Right ventricle myocardium inferior (tissue), 1 donor: Measurements from ENCODE around the gene DNM1. TPM values are rescaled to one million over a fixed set of nuclear protein-coding genes. Genes with fewer than 3 reads are reported as not detected.

Experiments
- ATAC-seq: fragments of 200-7000 bp; cut with Tn5 transposase; one replicate; pipeline ENCODE4 v1.9.1; 2020; ENCODE audit warnings: mild to moderate bottlenecking, moderate library complexity
- DNase-seq: peaks from one replicate; pipeline ENCODE4 v3.0.0; 2021; ENCODE audit errors: missing footprints
- intact Hi-C: fragments of 100-400 bp; cut with DNase I; formaldehyde crosslinking; loops from one replicate; pipeline ENCODE4 v1.11.0; 2022
- microRNA-seq: library from miRNA; unstranded; fragments of <30 nt; microRNA quantifications from one replicate; pipeline ENCODE4 v1.2.0, GENCODE V29; 2020
- total RNA-seq: library from RNA; stranded (reverse); fragmentation: NEBNext Ultra II Directional; extraction: Animal tissue kit (Norgen Biotek cat#: 25700); gene quantifications from one replicate; pipeline ENCODE4 v1.2.1, GENCODE V29; 2021
- donor health status: DM: no; HTN: yes; CAD: no; lungs with severe emphysema.

DNM1 gene
- total RNA-seq, 1 donor from 2014 or later, result 6.1 TPM

DNA sequence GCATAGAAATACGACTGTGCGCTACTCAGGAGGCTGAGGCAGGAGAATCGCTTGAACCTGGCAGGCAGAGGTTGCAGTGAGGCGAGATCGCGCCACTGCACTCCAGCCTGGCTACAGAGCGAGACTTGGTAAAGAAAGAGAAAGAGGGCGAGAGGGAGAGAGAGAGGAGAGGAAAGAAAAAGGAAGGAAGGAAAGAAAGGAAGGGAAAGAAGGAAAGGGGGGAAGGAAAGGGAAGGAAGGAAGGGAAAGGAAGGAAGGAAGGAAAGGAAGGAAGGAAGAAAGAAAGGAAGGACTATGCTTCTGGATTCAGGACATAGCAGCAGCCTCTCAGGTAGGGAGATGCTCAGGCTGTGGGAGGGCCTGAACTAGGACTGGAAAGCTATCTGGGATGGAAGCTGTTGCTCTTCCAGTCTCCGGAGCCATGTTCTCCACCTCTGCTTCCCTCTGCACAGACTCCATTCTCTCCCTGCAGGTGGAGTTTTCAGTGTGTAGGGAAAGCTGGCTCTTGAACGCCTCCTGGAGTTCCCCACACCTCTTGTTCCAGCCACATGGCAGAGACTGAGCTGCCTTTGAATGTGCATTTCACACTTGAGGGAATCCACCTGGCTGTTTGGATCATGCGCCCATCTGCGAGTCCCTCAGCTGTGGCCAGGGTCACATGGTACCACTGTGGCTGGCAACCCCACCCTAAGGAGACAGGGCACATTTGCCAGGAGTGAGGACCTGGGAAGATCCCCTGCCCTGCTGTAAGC, 82.0 kb downstream of the DNM1 start:
- intact Hi-C loops, result no loop called here
- ATAC-seq (no peak), DNase-seq (no peak)

- ATAC-seq, result peak; percentile 71
- intact Hi-C loops, result no loop called here
- no peak for DNase-seq
These were observed 83.3 kb downstream of the DNM1 start for GRCh38 chr9:128286440-128286839.

GRCh38 chr9:128288273-128289004, 85.3 kb downstream of the DNM1 start:
- intact Hi-C loops, result no loop called here
- no peak for DNase-seq
- no peak for ATAC-seq

DNA sequence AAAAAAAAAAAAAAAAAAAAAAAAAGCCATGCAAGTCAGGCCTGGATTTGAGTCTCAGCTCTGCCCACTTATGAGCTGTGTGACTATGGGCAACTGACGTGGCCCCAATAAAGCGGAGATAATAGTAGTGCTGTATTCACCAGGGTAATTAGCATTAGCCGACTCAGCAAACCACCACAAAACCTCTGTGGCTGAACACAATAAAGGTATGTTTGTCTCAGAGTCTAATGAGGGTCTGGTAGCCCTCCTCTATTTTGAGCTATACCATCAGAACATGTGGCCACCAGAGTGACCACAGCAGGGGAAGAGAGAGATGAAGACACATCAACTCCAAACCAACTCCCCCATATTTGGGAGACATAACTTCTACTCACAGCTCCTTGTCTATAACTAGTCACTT, 88.8 kb downstream of the DNM1 start:
- DNase-seq (no peak), ATAC-seq (no peak)
- intact Hi-C loops, result no loop called here

DNA sequence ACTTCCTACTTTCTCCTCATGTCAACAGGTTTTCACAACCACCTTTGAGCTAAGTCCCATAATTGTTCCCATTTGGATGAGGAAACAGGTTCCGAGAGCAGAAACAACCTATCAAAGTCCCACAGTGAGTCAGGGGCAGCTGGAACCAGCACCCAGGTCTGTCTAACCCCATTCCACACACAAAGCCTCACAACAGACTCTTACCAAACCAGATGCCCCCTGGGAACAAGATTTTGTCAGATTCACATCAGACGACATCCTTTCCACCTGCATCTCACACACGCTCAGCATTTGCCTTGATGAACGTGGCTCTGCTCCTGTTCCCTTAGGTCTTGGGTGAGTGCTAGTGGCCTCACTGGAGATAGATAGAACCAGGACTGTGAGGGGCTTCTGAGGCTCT, 89.9 kb downstream of the DNM1 start:
- intact Hi-C loops, result no loop called here
- ATAC-seq (no peak), DNase-seq (no peak)

DNA sequence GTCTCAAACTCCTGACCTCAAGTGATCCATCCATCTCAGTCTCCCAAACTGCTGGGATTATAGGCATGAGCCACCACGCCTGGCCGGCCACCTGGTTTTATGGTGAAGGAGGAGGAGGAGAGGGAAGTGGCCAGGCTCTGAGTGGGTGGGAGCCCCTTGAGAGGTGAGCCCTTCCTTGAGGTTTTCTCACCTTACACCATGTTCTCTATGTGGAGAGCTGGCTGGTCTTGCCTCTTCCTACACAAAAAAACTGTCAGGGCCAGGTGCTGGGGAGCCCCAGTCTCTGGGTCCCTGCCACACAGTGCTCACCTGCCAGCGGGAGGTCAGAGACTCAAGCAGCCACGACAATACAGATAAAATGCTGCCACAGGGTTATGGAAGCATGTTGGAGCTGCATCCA, 91.0 kb downstream of the DNM1 start:
- intact Hi-C loops, result no loop called here
- no peak for DNase-seq
- no peak for ATAC-seq

GRCh38 chr9:128296340-128297220, 93.4 kb downstream of the DNM1 start:
- intact Hi-C loops, result loop anchor here (5.0 kb wide), 1 partner anchor 116 kb away; no protein-coding TSS in a partner anchor
- no peak for DNase-seq
- no peak for ATAC-seq

DNA sequence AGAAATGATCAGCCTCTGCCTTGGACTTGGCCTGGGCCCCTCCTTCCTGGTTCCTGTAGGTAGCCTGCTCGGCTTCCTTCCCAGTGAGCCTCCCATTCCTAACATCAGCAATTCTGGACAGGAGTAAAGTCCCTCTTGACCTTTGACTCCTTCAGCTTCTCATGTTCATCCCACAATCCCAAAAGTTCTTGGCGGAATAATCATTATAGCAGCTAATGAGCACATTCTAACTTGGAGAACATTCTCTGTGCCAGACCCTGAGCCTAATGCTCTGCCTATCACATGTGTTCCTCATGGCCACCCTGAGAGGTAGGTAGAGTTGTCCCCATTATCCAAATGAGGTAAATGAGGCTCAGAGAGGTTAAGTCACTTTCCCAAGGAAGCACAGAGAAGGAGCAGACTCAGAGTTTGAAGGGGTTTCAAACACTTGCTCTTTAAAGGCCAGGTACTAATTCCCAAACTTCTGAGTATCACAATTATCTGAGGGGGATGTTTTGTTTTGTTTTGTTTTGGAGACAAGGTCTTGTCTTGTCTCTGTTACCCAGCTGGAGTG, 94.1 kb downstream of the DNM1 start:
- DNase-seq (no peak), ATAC-seq (no peak)
- intact Hi-C loops, result loop anchor here (5.0 kb wide), 1 partner anchor 115 kb away; no protein-coding TSS in a partner anchor

DNA sequence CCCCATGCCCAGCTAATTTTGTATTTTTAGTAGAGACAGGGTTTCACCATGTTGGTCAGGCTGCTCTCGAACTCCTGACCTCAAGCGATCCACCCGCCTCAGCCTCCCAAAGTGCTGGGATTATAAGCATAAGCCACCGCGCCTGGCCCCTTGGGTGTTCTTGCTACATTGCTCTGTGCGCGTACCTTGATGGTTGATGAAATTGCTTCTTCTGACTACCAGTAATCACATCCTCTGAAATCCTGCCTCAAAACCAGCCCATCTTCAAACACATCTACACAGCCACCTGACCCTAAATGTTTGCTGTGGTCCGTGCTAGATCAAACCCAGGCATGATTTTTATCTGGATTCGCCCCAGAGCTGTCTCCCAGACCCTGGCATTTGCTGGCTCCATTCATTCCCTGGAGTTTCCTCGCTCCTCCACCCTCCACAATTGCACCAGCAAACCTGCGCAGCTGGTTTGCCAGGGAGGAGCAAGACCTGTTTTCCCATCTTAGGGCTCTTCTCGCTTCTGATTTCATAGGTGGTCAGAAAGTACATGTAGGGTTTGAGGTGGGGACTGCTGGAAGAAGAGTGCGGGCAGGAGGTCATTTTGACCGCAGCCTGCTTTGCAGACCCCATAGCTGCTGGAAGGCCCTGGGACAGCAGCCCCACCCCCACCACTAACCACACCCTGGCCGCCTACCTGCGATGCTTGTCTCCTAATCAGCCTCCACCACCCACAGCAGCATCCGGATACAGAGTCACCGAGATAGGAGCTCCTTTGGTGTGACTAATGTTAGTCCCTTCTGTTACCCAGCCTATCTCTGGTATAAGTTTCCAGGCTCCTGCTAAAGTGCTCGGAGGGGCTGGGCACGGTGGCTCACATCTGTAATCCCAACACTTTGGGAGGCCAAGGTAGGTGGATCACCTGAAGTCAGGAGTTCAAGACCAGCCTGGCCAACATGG, 95.6 kb downstream of the DNM1 start:
- DNase-seq (no peak), ATAC-seq (no peak)
- intact Hi-C loops, result loop anchor here (5.0 kb wide), 1 partner anchor 113 kb away; no protein-coding TSS in a partner anchor

DNA sequence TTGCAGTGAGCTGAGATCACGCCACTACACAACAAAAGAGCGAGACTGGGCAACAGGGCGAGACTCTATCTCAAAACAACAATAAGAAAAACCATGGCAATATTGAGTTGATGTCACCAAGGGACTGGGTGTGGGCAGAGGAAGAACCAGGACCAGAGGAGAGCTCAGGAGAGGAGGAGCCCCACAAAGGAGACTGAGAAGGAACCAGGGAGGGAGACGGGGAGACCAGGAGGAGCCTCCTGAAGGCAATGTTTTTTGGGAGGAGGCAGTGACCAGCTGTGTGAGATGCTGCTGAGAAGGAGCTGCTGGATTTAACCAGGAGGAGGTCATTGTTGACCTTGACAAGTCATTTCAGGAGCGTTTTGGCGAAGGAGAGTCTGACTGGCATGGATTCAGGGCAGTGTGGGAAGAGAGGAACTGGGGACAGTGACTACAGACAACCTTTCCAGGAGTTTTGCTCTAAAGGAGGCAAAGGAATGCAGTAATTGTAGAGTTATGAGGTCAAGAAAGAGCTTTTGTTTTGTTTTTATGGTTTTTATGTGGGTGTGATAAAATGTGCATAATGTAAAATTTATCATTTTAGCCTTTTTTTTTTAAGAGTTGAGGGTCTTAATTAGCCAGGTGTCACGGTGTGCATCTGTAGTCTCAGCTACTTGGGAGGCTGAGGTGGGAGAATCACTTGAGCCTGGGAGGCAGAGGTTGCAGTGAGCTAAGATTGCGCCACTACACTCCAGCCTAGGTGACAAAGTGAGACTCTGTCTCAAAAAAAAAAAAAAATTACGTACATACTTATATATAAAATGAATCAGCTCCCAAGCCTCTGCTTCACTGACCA, 101.2 kb downstream of the DNM1 start:
- intact Hi-C loops, result no loop called here
- DNase-seq, result no peak
- no peak for ATAC-seq

Small RNAs within 50 kb of the gene (microRNA-seq; reads per million reads assigned to microRNA genes)
- gene MIR199B (1,461 reads per million, percentile 87 among the genes with 10 or more reads in this experiment), gene MIR3154 (2.2 reads per million)

Other genes starting within 250 kb of the DNM1 start
- gene EEIG1, start 222.4 kb upstream of the DNM1 start, total RNA-seq, result 25.3 TPM
- 5.1 TPM for gene NAIF1, start 136.1 kb upstream of the DNM1 start, total RNA-seq
- gene SLC25A25, start 135.1 kb upstream of the DNM1 start, total RNA-seq, result 5.9 TPM
- gene PTGES2, start 75.7 kb upstream of the DNM1 start, total RNA-seq, result 158 TPM
- gene LCN2, start 53.9 kb upstream of the DNM1 start, total RNA-seq, result not detected
- gene BBLN, start 43.1 kb upstream of the DNM1 start, total RNA-seq, result 36.1 TPM
- gene CIZ1, start 11.8 kb upstream of the DNM1 start, total RNA-seq, result 69.3 TPM
- gene GOLGA2, start 72.6 kb downstream of the DNM1 start, total RNA-seq, result 76.4 TPM
- gene SWI5, start 72.9 kb downstream of the DNM1 start, total RNA-seq, result 14.9 TPM
- 37.4 TPM for gene TRUB2, start 119.1 kb downstream of the DNM1 start, total RNA-seq
- gene COQ4, start 119.5 kb downstream of the DNM1 start, total RNA-seq, result 29.1 TPM
- 19.2 TPM for gene SLC27A4, start 137.1 kb downstream of the DNM1 start, total RNA-seq
- gene URM1, start 168.0 kb downstream of the DNM1 start, total RNA-seq, result 52.9 TPM
- 7.8 TPM for gene CERCAM, start 217.5 kb downstream of the DNM1 start, total RNA-seq